Daoy (cell line): ENCODE measurements around the gene RASL10A. TPM values are rescaled to one million over a fixed set of nuclear protein-coding genes. Genes with fewer than 3 reads are reported as not detected.
"Not testable (repeated sequence)": the region's sequence is repeated elsewhere in the genome, so short reads cannot be mapped to it uniquely, and the experiment has no call there.

ENCODE experiments used
- DNase-seq: peaks from one replicate; pipeline ENCODE4 v3.0.0-alpha.2; 2015; ENCODE audit warnings: low read depth
- total RNA-seq: library from RNA; depleted of rRNA; stranded (reverse); fragments of >200 nt; shearing (Covaris generic); gene quantifications from 2 replicates; pipeline ENCODE4 v1.2.3, GENCODE V29; 2014; rRNA removed

Gene RASL10A
- total RNA-seq: 0.11 and 0.39 TPM in 2 replicates

- DNase-seq: no peak
Measured at GRCh38 chr22:29315286-29316140, at the start of gene RASL10A. Gene RASL10A (minus strand): TSS chr22:29315697. CDS start chr22:29315246, 451 bp downstream.

GRCh38 chr22:29359469-29359868, 44.0 kb upstream of the RASL10A start:
- peak; percentile 63 for DNase-seq

- DNase-seq: not testable (repeated sequence)
Measured at GRCh38 chr22:29357193-29357890, 41.8 kb upstream of the RASL10A start.

- no peak for DNase-seq
Measured at GRCh38 chr22:29353860-29354259, 38.4 kb upstream of the RASL10A start.

- no peak for DNase-seq
Measured at GRCh38 chr22:29353286-29353685, 37.8 kb upstream of the RASL10A start.

- no peak for DNase-seq
Measured at GRCh38 chr22:29352778-29353177, 37.3 kb upstream of the RASL10A start.

- DNase-seq: no peak
Measured at GRCh38 chr22:29351891-29352290, 36.4 kb upstream of the RASL10A start.

- no peak for DNase-seq
Measured at GRCh38 chr22:29351042-29351441, 35.5 kb upstream of the RASL10A start.

- DNase-seq: no peak
Measured at GRCh38 chr22:29348956-29349355, 33.5 kb upstream of the RASL10A start.

GRCh38 chr22:29348041-29348440, 32.5 kb upstream of the RASL10A start:
- no peak for DNase-seq

GRCh38 chr22:29346659-29347058, 31.2 kb upstream of the RASL10A start:
- DNase-seq: no peak

- DNase-seq: no peak
Measured at GRCh38 chr22:29345932-29346331, 30.4 kb upstream of the RASL10A start.

GRCh38 chr22:29344889-29345288, 29.4 kb upstream of the RASL10A start:
- not testable (repeated sequence) for DNase-seq

- peak; percentile 96 for DNase-seq
Measured at GRCh38 chr22:29344137-29344536, 28.6 kb upstream of the RASL10A start.

GRCh38 chr22:29343313-29343805, 27.9 kb upstream of the RASL10A start:
- peak; percentile 69 for DNase-seq

GRCh38 chr22:29342577-29343312, 27.2 kb upstream of the RASL10A start:
- no peak for DNase-seq

GRCh38 chr22:29342177-29342576, 26.7 kb upstream of the RASL10A start:
- no peak for DNase-seq

- no peak for DNase-seq
Measured at GRCh38 chr22:29341849-29342127, 26.3 kb upstream of the RASL10A start.

- DNase-seq: no peak
Measured at GRCh38 chr22:29341056-29341848, 25.8 kb upstream of the RASL10A start.

- DNase-seq: no peak
Measured at GRCh38 chr22:29340566-29340965, 25.1 kb upstream of the RASL10A start.
